Tracheal epithelial cell (primary cell): ENCODE measurements around the gene RAB33A. TPM values are rescaled to one million over a fixed set of nuclear protein-coding genes. Genes with fewer than 3 reads are reported as not detected.

ENCODE experiments used
- total RNA-seq: library from RNA; depleted of rRNA; stranded (reverse); fragments of >200 nt; gene quantifications from 2 replicates; pipeline ENCODE4 v1.2.1, GENCODE V29; 2014

The RAB33A gene
- total RNA-seq, result 0.24 and 0.64 TPM in 2 replicates

DNA sequence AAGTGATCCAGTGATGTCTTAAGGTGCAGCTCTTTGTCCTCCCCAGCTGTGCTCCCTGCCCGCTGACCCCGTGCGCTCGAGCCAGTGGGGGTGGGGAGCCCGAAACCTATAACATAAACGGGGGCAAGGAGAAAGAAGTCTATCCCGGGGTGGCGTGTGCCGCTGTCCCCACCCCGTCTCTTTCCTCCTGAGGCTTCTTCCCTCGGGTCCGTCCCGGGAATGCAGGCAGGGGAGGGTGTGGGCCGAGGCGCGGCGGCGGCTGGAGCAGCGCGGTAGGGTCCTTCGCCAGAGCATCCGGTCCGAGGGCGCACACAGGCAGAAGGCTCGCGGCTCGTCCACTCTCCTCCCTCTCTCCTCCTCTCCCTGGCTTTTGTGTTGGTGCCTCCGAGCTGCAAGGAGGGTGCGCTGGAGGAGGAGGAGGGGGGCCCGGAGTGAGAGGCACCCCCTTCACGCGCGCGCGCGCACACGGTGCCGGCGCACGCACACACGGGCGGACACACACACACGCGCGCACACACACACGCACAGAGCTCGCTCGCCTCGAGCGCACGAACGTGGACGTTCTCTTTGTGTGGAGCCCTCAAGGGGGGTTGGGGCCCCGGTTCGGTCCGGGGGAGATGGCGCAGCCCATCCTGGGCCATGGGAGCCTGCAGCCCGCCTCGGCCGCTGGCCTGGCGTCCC is at the start of gene RAB33A:
RAB33A (plus strand) TSS at position 517 of the 681 bp plus-strand sequence; CDS start at position 618, 101 bp downstream.

DNA sequence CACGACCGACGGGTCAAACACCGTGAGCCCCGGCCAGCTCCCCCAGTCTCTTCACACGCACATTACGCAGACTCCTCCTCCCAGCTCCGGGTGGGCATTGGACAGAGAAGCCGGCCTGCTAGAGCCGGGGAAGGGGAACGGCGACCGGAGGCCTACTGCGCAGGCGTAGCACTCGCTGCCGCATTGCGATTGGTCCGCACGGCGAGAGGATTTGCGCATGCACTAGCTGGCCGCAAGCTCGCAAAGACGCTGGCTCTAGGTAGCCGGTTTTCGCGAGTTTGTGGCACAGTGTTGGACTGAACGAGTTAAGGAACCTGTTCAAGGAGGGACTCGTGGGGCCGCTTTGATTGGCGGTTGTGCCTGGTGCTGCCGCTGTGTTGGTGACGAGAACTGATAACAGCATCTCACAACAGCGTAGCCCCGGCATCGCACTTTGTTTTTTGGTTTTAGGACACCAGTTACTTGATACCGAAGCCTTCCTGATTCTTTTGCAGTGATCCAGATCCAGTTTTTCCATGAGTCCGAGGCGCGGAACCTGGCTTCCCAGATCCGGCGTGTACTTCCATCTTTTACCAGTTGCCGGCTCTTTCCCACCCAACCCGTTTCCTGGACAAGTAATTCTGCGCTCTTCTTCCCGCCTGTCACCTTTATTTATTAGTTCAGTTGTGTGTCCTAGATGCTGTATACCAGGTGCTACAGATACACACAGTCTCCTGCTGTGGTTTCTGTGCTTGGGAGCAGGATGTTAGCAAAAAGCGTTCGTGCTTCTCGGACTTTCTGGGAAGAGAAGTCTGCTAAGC is 5.9 kb upstream of the RAB33A start, which contains the start of gene AIFM1:
AIFM1 (minus strand) TSS at position 139 of the 800 bp plus-strand sequence. CDS start 185 bp downstream, outside the sequence.

Other genes with a start within 250 kb of the RAB33A start
- gene BCORL1, start 189.3 kb upstream of the RAB33A start, total RNA-seq, result 1.2 and 1.5 TPM in 2 replicates
- gene ELF4, start 61.5 kb upstream of the RAB33A start, total RNA-seq, result 14.3 and 17.8 TPM in 2 replicates
- 11.3 and 15.9 TPM in 2 replicates for gene AIFM1, start 6.1 kb upstream of the RAB33A start, total RNA-seq
- 1.2 and 2.1 TPM in 2 replicates for gene ZNF280C, start 96.9 kb downstream of the RAB33A start, total RNA-seq
- 3.6 TPM in 2 replicates for gene SLC25A14, start 168.0 kb downstream of the RAB33A start, total RNA-seq
- gene GPR119, start 213.7 kb downstream of the RAB33A start, total RNA-seq, result not detected in 2 replicates
- gene RBMX2, start 230.0 kb downstream of the RAB33A start, total RNA-seq, result 15.2 and 16.8 TPM in 2 replicates